ENCODE results near the gene PPM1E. TPM values are rescaled to one million over a fixed set of nuclear protein-coding genes. Genes with fewer than 3 reads are reported as not detected.

Gene PPM1E
- total and polyA plus RNA-seq, 8 donors = 0.09 to 1.3 (median 0.42) TPM

DNA sequence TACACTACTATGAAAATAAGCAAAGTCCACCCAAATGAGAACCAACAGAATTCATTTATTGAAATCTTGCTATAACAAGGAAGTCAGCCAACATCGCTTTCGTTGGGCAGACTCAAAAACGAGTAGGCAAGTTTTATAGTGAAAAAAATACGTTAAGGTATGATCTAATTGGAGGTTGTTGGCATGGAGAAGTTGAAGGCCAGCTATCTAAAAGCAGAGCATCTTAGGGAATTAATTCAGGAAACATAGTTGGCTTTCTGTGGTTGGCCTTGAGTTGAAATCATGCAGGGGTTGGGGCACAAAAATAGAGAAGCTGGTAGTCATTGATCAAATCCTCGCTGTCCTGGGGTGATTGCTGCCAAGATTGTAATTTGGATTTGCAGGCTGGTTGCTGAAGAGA lies 118.3 kb downstream of the PPM1E start:
- Histone ChIP-seq H3K27me3 (no peaks in the 10 kb centered on the region), H3K9me3 (no peaks in the 10 kb centered on the region), H3K36me3 (no peaks in the 10 kb centered on the region), H3K4me3 (no peak overlapping the region), H3K4me1 (no peaks in the 10 kb centered on the region), H3K27ac (no peak overlapping the region)
- 58% methylated on average over 5 of the region's 5 CpGs for WGBS, 2 donors
- DNase-seq = no peak
- intact Hi-C loops (cut with DNase I) = no loop called here
- FAIRE-seq = no peak
- no peak for ATAC-seq
- TF ChIP-seq, protein P1, sequence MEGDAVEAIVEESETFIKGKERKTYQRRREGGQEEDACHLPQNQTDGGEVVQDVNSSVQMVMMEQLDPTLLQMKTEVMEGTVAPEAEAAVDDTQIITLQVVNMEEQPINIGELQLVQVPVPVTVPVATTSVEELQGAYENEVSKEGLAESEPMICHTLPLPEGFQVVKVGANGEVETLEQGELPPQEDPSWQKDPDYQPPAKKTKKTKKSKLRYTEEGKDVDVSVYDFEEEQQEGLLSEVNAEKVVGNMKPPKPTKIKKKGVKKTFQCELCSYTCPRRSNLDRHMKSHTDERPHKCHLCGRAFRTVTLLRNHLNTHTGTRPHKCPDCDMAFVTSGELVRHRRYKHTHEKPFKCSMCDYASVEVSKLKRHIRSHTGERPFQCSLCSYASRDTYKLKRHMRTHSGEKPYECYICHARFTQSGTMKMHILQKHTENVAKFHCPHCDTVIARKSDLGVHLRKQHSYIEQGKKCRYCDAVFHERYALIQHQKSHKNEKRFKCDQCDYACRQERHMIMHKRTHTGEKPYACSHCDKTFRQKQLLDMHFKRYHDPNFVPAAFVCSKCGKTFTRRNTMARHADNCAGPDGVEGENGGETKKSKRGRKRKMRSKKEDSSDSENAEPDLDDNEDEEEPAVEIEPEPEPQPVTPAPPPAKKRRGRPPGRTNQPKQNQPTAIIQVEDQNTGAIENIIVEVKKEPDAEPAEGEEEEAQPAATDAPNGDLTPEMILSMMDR (IDR thresholded peaks at IDR 0.05) = no peak

DNA sequence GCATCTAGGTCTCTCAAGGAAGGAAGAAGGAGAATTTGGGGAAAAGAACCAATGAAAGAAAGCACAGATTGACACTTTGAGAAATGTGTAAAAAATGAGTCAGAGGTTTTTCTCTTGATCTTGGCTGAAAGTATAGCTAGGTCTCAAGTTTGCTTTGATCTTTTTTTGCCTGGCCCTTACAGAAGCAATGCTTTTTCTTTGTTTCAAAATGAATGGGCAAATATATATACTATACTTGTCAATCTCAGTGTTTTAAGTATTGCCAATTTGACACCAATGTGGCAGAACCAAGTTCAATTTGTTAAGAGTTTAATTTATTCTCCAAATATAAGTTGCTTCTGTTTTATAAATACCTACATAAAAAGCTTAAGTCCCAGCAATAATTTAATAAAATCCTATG lies 119.6 kb downstream of the PPM1E start:
- no peaks in the 10 kb centered on the region for H3K9me3 ChIP-seq
- no peaks in the 10 kb centered on the region for H3K4me1 ChIP-seq
- DNase-seq = no peak
- no peak for ATAC-seq
- intact Hi-C loops (cut with DNase I) = no loop called here
- no peak overlapping the region for H3K4me3 ChIP-seq
- no peak overlapping the region for H3K27ac ChIP-seq
- no peaks in the 10 kb centered on the region for H3K36me3 ChIP-seq
- no peaks in the 10 kb centered on the region for H3K27me3 ChIP-seq
- TF ChIP-seq, protein P1 (IDR thresholded peaks at IDR 0.05) = no peak
- FAIRE-seq = no peak

DNA sequence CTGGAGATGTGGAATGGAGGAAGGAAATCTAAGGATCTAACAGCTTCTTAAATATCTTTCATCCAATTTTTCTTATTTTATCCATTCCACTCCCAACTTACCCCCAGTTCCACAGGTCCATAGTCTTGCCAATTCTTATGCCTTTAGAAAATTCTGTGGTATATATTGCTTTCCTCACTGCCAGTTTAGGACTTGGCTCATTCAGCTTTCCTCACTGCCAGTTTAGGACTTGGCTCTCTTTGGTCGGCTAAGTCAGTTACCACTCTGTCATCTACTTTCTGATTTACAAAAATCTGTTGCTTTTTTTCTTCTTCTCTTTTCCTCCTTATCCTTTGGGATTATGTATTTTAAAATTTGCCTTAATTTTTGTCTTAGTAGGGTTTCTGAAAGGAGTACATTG lies 128.5 kb downstream of the PPM1E start:
- ATAC-seq = no peak
- Histone ChIP-seq H3K27ac (no peak overlapping the region), H3K9me3 (no peaks in the 10 kb centered on the region), H3K36me3 (no peaks in the 10 kb centered on the region), H3K27me3 (no peaks in the 10 kb centered on the region), H3K4me3 (no peak overlapping the region), H3K4me1 (no peaks in the 10 kb centered on the region)
- intact Hi-C loops (cut with DNase I) = no loop called here
- DNase-seq = no peak
- WGBS, 2 donors = 71 to 74% methylated on average over 1 of the region's 1 CpG
- TF ChIP-seq, protein P1 (IDR thresholded peaks at IDR 0.05) = no peak
- FAIRE-seq = no peak

DNA sequence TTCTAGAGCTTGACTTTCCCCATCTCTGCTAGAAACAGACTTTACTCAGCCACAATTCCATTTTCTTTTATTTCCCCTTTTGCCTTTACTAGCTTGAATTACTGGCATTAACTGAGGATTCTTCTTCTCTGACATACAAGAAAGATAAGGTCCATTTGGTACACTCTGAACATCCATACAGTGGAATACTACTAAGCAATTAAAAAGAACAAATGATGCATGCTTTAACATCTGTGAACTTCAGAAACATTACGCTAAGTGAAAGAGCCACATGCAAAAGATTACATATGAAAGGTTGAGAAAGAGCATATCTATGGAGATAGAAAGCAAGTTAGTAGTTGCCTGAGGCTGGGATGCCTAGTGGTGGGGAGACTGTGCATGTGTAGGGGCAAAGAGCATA lies 130.9 kb downstream of the PPM1E start:
- H3K4me3 ChIP-seq = no peak overlapping the region

DNA sequence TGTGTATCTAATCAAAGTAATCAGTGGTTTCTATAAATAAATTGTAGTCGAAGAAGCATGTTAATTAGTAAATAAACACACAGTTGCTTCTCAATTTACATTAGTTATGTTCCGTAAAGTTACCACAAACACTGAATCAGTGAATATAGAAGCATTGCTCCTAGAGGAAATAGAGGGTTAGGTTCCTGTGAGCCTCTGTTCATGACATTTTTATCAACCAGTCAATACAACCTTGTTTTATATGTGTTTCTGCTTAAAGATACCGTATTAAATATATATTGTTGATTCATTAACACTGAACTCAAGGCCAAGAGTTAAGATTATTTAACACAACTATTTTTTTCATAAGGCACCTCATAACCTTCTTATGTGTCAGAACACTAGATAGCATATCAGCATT lies 134.3 kb downstream of the PPM1E start:
- no peak for FAIRE-seq

More for the DNA sequence above, 130.9 kb downstream of the PPM1E start:
- ATAC-seq (no peak), DNase-seq (no peak), FAIRE-seq (no peak)
- H3K27ac ChIP-seq = no peak overlapping the region
- no peaks in the 10 kb centered on the region for H3K27me3 ChIP-seq
- intact Hi-C loops (cut with DNase I) = no loop called here
- no peaks in the 10 kb centered on the region for H3K9me3 ChIP-seq
- H3K4me1 ChIP-seq = no peaks in the 10 kb centered on the region
- TF ChIP-seq, protein P1 (IDR thresholded peaks at IDR 0.05) = no peak
- H3K36me3 ChIP-seq = no peaks in the 10 kb centered on the region
- 76 to 86% methylated on average over 1 of the region's 1 CpG for WGBS, 2 donors

More for the DNA sequence above, 134.3 kb downstream of the PPM1E start:
- WGBS, 2 donors = 64 to 79% methylated on average over 3 of the region's 3 CpGs
- Histone ChIP-seq H3K27ac (no peak overlapping the region), H3K36me3 (no peaks in the 10 kb centered on the region), H3K4me1 (no peaks in the 10 kb centered on the region), H3K9me3 (no peaks in the 10 kb centered on the region), H3K4me3 (no peak overlapping the region), H3K27me3 (no peaks in the 10 kb centered on the region)
- ATAC-seq = no peak
- intact Hi-C loops (cut with DNase I) = no loop called here
- TF ChIP-seq, protein P1 (IDR thresholded peaks at IDR 0.05) = no peak
- no peak for DNase-seq
